ENCODE data around the gene IMMP2L. TPM values are rescaled to one million over a fixed set of nuclear protein-coding genes. Genes with fewer than 3 reads are reported as not detected.

IMMP2L gene
- total RNA-seq, 1 donor from 2014 or later, result 17.8 TPM

- Histone ChIP-seq H3K9me3 (replicated peaks) (no peaks in the 10 kb centered on the region), H3K27ac (replicated peaks) (no peak overlapping the region), H3K4me1 (no peaks in the 10 kb centered on the region), H3K4me3 (no peak overlapping the region), H3K27me3 (ENCODE audit: low read depth) (no peaks in the 10 kb centered on the region), H3K36me3 (no peaks in the 10 kb centered on the region)
- no peak for DNase-seq
- no peak for TF ChIP-seq CTCF (IDR thresholded peaks at IDR 0.05; ENCODE audit: borderline replicate concordance)
- intact Hi-C loops (cut with micrococcal nuclease), result no loop called here
Measured at GRCh38 chr7:111081546-111082267, 480.6 kb downstream of the IMMP2L start.

- Histone ChIP-seq H3K4me1 (peaks cover 4% of the 10 kb centered on the region), H3K36me3 (no peaks in the 10 kb centered on the region), H3K27ac (replicated peaks) (no peak overlapping the region), H3K9me3 (replicated peaks) (no peaks in the 10 kb centered on the region), H3K27me3 (ENCODE audit: low read depth) (no peaks in the 10 kb centered on the region), H3K4me3 (no peak overlapping the region)
- intact Hi-C loops (cut with micrococcal nuclease), result no loop called here
- no peak for TF ChIP-seq CTCF (IDR thresholded peaks at IDR 0.05; ENCODE audit: borderline replicate concordance)
- no peak for DNase-seq
Measured at GRCh38 chr7:111080495-111081105, 481.7 kb downstream of the IMMP2L start.

GRCh38 chr7:111077001-111077400 is 485.3 kb downstream of the IMMP2L start:
- DNase-seq, result no peak
- no peak for TF ChIP-seq CTCF (IDR thresholded peaks at IDR 0.05; ENCODE audit: borderline replicate concordance)
- intact Hi-C loops (cut with micrococcal nuclease), result no loop called here
- Histone ChIP-seq H3K36me3 (no peaks in the 10 kb centered on the region), H3K27ac (replicated peaks) (no peak overlapping the region), H3K4me3 (no peak overlapping the region), H3K4me1 (peaks cover 21% of the 10 kb centered on the region), H3K27me3 (ENCODE audit: low read depth) (no peaks in the 10 kb centered on the region), H3K9me3 (replicated peaks) (no peaks in the 10 kb centered on the region)

- Histone ChIP-seq H3K4me3 (no peak overlapping the region), H3K27me3 (ENCODE audit: low read depth) (no peaks in the 10 kb centered on the region), H3K27ac (replicated peaks) (no peak overlapping the region), H3K9me3 (replicated peaks) (no peaks in the 10 kb centered on the region), H3K4me1 (peaks cover 21% of the 10 kb centered on the region), H3K36me3 (no peaks in the 10 kb centered on the region)
- TF ChIP-seq CTCF (IDR thresholded peaks at IDR 0.05; ENCODE audit: borderline replicate concordance), result no peak
- DNase-seq, result no peak
- intact Hi-C loops (cut with micrococcal nuclease), result no loop called here
Measured at GRCh38 chr7:111076205-111076604, 486.1 kb downstream of the IMMP2L start.

- Histone ChIP-seq H3K27ac (replicated peaks) (no peak overlapping the region), H3K4me1 (peaks cover 21% of the 10 kb centered on the region), H3K36me3 (no peaks in the 10 kb centered on the region), H3K4me3 (no peak overlapping the region), H3K9me3 (replicated peaks) (no peaks in the 10 kb centered on the region), H3K27me3 (ENCODE audit: low read depth) (no peaks in the 10 kb centered on the region)
- no peak for TF ChIP-seq CTCF (IDR thresholded peaks at IDR 0.05; ENCODE audit: borderline replicate concordance)
- intact Hi-C loops (cut with micrococcal nuclease), result no loop called here
- no peak for DNase-seq
Measured at GRCh38 chr7:111075498-111075897, 486.8 kb downstream of the IMMP2L start.

Measured in left ventricle myocardium inferior (tissue), 1 donor.